Fibroblast of lung (primary cell): ENCODE data around the gene NSG2.

Experiments used
- EZH2 ChIP-seq: IDR thresholded peaks from 2 replicates; pipeline ENCODE4 v1.5.1; 2012; ENCODE audit warnings: low read length, control low read depth, mild to moderate bottlenecking; ENCODE audit errors: missing control alignments
- TF ChIP-seq, protein P1 (sequence below), 2 donors: IDR thresholded peaks in 1 of 2; conservative IDR thresholded peaks in 1 of 2; 1 replicate in 1 of 2; 2 replicates in 1 of 2; pipeline ENCODE4 v1.5.1; 2011 to 2012; ENCODE audit warnings: low read length in 2 of 2, control low read depth in 1 of 2, inconsistent platforms in 1 of 2, low read depth in 1 of 2, mild to moderate bottlenecking in 1 of 2

DNA sequence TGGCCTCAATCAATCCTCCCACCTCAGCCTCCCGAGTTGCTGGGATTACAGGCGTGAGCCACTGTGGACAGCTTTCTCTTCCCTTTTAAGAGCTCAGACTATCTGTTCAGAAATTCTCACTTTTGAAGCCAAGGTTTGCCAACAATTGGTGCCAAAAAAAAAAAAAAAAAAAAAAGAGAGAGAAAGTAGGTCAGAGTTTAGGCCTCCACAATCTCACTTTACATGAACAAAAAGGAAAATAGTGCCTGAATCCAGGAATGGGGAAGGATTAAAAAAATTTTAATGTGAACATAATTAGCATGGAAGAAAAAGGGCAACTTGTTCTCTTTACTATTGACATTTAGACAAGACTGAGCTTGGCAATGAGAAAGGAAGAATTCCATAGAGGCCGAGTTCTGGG, 94.1 kb downstream of the NSG2 start:
- TF ChIP-seq, protein P1, sequence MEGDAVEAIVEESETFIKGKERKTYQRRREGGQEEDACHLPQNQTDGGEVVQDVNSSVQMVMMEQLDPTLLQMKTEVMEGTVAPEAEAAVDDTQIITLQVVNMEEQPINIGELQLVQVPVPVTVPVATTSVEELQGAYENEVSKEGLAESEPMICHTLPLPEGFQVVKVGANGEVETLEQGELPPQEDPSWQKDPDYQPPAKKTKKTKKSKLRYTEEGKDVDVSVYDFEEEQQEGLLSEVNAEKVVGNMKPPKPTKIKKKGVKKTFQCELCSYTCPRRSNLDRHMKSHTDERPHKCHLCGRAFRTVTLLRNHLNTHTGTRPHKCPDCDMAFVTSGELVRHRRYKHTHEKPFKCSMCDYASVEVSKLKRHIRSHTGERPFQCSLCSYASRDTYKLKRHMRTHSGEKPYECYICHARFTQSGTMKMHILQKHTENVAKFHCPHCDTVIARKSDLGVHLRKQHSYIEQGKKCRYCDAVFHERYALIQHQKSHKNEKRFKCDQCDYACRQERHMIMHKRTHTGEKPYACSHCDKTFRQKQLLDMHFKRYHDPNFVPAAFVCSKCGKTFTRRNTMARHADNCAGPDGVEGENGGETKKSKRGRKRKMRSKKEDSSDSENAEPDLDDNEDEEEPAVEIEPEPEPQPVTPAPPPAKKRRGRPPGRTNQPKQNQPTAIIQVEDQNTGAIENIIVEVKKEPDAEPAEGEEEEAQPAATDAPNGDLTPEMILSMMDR (conservative IDR thresholded peaks at IDR 0.05 in 1 of 2, IDR thresholded peaks at IDR 0.05 in 1 of 2; ENCODE audit: low read depth in 1 of 2, low read length in 2 of 2), result no peak
- no peak for TF ChIP-seq EZH2
